NOMO-1 (cell line): ENCODE measurements around the gene CDCA8.
A peak's percentile ranks its signal among the peaks of the same experiment; 100 is the strongest.

Experiments
- DNase-seq, 2 experiments: peaks; one replicate each; lab custom pipeline; 2025; ENCODE audit not compliant: unreplicated experiment in 2 of 2; lab: John Stamatoyannopoulos, UW

CDCA8 gene

DNA sequence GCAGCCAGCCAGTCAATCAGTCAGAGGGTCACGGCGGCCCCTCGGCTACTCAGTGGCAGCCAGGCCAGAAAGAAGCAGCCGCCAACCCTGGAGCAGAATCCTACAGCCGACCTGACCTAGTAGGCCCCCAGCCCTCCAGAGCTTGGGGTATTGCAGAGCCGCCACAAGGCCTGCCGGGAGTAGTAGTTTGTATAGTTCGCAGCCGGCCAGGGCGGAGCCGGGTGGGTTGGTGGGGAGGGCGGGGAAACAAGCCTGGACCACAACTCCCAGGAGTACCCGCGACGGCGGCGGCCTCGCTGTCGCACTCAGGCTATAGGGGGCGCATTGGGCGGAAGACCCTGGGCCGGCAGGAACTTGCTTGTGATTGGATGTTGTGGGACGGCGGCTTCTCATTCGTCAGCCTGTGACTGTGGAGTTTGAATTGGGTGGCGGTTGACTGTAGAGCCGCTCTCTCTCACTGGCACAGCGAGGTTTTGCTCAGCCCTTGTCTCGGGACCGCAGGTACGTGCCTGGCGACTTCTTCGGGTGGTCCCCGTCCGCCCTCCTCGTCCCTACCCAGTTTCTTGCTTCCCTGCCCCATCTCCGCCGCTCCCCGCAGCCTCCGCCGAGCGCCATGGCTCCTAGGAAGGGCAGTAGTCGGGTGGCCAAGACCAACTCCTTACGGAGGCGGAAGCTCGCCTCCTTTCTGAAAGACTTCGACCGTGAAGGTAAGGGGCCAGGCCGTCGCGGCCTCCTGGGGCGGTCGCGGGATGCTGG, at the start of gene CDCA8:
CDCA8 (plus strand) TSS at position 439 of the 756 bp plus-strand sequence; CDS start at position 614, 175 bp downstream.
- peak; percentile 98 to 100 for DNase-seq

DNA sequence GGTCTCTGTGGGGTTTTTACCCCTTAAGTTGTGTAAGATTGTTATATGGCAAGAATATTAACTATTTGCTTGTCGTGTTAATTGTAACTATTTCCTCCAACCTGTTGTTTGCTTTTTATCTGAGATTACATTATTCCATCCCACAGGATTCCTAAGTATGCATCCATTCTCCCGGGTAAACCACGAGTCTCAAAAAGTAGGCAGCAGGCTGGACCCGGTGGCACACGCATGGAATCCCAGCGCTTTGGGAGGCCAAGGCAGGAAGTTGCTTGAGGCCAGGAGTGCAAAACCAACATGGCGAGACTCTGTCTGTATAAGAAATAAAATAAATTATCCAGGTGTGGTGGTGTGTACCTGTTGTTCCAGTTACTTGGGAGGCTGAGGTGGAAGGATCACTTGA, 45.0 kb upstream of the CDCA8 start:
- no peak for DNase-seq

- no peak for DNase-seq
Observed at GRCh38 chr1:37650173-37650572, 42.1 kb upstream of the CDCA8 start.

DNA sequence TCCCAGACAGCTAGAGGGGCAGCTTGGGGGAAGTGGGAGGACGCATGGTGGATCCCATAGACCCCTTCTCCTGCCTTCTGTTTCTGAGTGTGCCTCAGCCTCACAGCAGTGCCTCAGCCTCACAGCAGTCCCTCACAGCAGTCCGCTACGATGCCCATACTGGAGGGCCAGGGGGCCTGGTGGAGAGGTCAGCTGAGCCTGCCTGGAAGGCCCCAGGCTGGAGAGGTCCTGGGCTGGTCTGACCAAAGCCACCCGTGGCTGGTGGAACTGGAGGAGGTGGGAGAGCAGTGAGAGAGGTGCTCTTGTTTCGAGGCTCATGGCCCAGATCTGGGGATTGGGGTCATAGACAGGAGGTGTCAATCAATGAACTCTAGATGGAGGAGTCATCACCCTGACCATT, 41.6 kb upstream of the CDCA8 start:
- no peak for DNase-seq

- DNase-seq, result no peak
Observed at GRCh38 chr1:37651803-37652202, 40.5 kb upstream of the CDCA8 start.

- no peak for DNase-seq
Observed at GRCh38 chr1:37652976-37653375, 39.3 kb upstream of the CDCA8 start.

DNA sequence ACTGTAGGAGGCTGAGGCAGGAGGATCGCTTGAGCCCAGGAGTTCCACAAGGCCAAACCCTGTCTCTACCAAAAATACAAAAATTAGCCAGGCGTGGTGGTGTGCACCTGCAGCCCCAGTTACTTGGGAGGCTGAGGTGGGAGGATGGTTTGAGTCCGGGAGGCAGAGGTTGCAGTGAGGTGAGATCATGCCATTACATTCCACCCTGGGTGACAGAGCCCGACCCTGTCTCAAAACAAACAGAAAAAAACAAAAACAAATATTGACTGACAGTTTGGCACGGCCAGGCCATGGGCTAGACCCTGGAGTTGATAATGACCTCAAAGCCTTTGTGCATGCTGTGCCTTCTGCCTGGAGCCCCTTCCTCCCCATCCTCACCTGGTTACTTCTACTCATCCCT, 38.4 kb upstream of the CDCA8 start:
- DNase-seq, result no peak

DNA sequence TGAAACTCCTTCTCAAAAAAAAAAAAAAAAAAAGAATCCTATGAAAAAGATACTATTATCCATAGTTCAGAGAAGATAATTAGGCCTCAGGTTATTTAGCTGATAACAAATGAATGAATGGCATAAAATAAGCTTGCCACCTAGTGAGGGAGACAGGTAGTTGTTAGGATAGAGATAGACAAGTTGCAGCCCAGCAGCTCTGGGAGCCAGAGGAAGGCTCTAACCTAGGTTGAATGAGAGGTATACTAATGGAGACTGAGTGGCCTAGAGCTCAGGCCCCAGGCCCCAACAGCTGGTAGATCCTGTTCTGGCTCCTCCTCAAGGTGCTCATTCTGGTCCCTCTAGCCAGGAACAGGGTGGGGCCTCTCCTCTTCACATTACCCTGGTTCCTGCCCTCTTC, 37.0 kb upstream of the CDCA8 start:
- no peak for DNase-seq

DNA sequence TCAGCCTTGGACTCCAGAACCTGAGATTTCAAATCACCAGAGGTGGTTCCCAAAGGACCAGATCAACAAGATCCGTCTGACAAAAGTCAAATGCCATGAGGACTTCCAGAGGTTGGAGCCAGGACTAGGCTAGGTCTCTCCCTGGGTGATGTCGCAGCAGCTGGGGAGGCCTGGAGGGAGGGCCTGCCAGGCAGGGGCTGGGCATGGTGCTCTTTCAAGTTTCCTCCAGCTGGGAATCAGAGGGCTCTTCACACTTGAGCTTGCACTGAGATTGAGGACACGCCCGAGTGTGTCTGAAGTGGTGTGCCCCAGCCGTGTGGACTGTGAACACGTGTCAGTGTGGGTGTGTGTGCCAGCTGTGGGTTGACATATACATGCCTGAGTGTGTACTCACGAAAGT, 36.3 kb upstream of the CDCA8 start:
- no peak for DNase-seq

DNA sequence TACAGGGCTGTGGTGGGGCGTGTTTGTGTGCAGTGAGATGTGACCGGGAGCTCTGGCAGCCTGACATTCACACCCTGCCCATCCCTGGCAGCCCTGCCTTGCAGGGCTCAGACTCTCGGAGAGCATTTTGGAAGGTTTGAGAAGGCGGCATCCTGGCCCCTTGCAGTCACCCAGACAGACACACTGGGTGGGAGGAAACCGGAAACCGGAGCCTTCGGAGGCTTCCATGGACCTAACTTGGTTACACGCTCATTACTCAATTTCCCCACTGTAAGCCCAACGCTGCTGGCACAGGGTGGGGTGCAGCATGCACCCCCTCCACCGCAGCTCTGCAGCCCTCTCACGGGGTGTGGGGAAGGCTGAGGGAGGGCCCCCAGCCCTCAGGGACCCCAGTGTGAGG, 35.4 kb upstream of the CDCA8 start:
- DNase-seq, result no peak

DNA sequence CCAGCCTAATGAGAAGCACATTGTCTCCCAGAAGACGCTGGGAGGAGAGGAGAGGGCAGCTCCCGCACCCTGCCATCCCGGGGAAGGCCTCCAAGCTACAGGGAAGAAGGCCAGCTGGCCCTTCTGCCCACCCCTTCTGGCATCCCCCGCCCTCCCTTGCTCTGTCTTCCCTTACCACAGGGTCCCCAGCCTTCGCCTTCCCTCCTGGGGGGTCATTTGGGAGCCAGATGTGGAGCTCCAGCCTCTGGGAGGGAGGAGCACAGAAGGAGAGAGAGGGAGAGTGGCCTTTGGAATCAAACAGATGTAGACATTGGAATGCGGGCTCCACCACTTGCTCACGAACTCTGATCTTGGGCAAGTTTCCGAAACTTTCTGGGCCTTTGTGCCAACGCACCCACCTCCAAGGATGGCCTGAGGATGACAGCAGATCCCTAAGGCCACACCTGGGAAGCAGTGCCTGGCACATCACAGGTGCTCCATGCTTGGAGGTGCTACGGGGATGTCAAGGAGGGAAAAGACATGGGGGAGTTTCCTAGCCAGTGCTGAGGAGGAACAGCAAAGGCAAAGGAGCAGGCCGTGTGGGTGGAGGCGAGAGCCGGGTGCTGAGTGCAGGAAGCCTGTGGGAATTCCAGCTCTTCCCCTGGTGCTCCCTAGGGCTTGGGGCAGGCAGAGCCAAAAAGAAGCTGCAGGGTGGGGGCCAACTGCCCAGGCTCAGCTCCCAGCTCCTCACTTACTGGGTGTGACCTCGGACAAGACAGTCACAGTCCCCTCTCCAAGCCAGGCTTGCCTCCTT, 34.5 kb upstream of the CDCA8 start:
- no peak for DNase-seq

DNA sequence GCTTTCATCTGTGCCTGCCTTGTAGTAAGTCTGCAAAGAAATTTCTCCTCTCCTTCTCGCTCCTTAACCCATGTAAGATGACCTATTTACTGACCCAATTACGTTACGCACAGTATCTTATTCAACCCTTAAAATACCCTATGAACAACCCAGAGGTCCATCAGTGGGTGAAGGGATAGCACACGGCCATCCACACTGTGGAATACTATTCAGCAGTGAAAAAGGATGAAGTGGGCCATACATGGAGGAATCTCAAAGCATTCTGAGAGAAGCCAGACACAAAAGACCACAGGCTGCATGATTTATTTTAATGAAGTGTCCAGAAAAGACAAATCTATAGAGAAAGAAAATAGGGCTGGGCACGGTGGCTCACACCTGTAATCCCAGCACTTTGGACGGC, 33.8 kb upstream of the CDCA8 start:
- no peak for DNase-seq

DNA sequence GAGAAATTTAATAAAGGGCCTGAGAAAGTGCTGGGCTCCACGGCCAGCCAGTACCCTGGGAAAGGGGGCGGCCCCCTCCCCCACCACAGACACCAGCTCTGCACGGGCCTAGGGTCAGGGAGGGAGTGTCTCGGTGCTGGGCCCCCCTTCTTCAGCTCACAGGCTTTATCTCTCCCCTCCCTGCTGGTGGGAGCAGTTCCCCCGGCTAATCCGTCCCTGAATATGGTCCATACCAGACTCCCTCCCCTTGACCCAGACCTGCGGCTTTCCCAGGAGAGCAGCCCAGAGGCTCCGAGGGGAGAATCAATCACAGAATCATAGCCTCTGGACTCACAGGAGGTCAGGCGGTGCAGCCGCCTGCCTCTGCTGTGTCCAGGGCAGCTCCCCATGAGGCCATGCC, 31.7 kb upstream of the CDCA8 start:
- DNase-seq, result no peak

- no peak for DNase-seq
Observed at GRCh38 chr1:37661401-37661800, 30.9 kb upstream of the CDCA8 start.

DNA sequence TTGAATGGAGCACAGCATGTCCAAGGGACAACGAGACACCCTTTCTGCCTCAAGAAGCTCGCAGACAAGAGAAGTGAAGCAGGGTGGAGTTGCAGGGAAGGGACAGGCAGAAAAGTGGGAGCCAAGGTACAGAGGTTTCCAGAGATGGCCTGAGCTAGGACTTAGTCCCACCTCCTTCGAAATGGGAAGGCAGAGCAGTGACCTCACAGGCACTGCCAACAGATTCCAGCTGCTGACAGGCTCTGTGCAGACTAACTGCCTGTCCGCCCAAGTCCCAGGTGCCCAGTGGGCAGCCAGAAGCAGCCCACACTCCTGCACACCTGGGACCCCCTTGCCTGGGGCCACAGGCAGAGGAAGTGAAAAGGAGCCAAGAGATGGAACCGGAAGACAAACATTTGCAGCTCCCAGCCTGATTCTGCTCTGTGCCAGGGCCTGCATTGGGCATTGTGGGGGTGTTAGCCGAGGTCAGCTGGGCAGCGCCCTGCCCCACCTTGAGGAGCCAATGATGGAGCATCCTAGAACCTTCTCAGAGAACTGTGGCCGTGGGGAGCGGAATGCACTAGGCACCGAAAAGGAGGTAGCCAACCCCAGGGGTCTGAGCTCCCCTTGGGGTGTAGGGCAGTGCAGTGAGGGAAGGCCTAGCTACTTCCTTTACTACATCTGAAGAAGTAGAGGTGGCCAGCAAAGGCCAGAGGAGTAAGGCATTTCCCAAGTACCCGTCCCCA, 30.1 kb upstream of the CDCA8 start:
- no peak for DNase-seq

- no peak for DNase-seq
Observed at GRCh38 chr1:37663426-37664000, 28.8 kb upstream of the CDCA8 start.

DNA sequence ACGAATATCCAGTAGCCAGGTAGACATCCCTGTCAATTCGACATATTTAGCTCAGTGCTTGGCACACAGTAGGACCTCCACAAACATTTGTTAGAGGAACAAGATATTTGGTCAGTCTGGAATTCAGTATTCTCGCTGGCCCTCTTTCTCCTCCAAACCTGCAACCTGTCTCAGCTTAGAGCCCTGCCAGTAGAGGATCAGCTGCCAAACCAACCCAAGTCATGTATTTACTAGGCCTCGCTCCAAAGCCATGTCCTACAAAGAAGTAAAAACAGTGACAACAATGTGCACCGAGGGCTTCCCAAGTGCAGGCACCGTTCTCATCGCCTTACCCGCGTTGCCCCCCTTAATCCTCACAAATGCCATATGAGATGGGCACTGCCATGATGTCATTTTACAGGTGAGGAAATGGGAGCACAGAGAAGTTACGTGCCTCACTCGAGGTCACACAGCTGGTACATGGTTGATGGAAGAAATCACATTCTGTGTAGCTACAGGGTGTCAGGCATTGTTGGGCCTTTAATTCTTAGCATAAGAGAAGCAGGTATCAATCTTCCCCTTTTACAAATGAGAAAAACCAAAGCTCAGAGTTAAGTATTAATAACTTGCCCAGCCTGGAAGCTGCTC, 26.0 kb upstream of the CDCA8 start:
- no peak for DNase-seq

DNA sequence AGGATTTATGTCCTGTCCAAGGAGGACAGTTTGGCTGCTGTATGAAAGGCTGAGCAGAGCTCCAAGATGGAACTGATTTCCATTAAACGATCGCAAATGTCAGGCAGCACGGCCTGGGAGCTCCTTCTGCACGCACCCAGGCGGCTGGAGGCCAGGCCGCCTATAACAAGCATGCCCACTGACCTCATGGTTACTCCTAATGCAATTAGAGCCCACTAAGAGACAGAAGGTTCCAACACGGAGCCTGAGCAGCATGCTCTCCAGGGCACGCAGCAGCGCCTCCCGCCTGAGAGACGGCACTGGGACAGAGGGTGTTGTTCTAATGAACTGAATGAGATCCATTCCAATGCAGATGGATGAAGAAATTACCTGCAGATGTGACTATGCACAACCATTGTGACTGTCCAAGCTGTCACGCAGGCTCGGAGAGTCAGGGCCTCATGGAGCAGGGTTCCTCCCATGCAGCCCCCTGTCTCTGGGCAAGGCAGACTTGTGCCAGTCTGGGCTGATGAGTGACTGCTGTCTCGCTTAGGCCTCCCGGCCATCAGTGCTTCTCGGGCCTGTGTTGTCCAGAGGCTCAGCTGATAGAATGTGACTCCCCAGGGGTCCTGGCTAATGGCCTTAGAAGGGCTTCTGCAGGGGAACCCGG, 25.2 kb upstream of the CDCA8 start:
- no peak for DNase-seq

GRCh38 chr1:37670133-37670532, 22.2 kb upstream of the CDCA8 start:
- no peak for DNase-seq

DNA sequence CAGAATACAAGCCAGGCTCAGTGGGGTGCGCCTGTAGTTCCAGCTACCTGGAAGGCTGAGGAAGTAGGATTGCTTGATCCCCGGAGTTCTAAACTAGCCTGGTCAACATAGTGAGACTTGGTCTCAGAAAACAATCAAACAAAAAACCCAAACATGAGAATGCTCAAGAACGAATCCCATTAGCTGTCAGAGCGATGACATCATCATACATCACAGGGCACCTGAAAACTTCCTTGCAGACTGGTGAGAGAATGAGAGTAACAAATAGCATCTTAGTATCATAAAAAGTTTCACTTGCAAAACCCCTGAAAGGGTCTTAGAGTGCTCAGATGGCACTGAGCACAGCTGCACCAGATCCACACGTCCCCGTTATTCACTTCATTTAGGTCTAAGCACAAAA, 21.1 kb upstream of the CDCA8 start:
- no peak for DNase-seq
